ENCODE measurements around the gene DLX4.

The DLX4 gene

DNA sequence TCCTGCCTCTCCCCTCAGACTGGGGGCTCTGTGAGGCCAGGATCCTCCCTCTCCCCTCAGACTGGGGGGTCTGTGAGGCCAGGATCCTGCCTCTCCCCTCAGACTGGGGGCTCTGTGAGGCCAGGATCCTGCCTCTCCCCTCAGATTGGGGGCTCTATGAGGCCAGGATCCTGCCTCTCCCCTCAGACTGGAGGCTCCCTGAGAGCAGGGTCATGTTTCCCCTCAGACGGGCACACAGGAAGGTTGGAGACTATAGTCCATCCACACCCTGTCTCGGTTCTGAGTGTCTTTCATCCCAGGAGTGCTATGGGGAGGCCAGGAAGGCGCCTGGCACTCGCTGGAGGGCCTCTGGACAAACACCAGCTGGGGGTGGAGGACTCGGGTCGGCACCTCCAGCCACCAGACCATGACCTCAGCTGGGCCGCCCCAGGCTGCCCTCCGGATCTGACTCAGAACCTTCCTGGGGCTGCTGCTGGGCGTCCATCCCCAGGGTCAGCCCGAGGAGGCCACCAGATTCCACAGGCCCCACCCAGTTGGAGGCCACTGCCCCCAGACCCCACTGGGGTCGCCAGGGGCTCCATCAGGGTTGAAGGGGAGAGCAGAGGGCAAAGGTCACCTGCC, 21.9 kb upstream of the DLX4 start:
- DNase-seq (ENCODE audit: low spot score) = no peak

DNA sequence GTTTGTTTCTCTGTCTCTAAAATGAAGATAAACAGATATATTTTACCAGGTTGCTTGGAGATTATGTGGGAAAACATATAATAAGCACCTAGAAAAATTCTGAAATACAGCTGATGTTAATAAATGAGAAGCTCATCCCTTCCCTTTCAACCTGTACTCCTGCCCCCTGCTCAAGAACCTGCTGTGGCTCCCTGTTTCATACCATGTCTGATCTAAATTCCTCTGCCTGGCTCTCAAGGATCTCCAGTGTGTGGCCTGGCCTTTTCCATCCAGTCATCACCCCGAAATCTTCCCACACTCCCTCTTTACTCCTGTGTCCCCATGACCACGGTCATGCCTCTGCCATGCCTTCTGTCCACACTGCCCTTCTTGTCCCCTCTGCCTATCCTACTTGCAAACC, 19.4 kb upstream of the DLX4 start:
- no peak for DNase-seq (ENCODE audit: low spot score)

DNA sequence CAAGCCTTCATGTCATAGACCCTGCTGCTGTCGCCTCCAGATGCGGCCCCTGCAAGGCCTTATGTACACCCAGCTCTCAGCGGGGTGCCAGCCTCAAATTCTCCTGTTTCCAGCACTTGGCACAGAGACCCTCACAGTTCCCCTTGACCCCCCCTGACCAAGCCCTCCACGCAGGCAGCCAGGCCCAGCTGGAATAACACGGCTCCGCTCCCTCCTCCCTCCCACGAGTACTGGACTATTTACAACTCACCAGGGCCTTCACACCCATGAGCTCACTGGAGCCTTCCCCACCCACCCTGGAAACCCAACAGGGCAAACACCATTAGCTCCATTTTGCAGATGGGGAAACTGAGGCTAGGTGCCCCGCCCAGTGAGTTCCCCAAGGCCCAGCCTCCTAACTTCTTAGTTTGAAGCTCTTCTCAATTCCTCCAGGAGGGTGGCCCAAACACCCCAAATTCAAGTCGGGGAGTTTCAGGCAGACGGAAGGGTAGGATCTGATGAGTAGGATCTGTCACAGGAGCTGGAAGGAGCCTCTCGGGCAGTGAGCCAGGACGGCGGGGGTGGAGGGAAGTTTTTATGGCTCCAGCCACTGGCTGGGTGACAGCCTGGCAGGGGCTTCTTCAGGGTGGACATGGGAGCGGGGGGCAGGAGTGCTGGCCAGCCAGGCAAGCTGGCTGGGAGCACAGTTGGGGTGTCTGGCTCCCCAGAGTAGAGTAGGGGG, 17.5 kb upstream of the DLX4 start:
- DNase-seq (ENCODE audit: low spot score) = no peak

DNA sequence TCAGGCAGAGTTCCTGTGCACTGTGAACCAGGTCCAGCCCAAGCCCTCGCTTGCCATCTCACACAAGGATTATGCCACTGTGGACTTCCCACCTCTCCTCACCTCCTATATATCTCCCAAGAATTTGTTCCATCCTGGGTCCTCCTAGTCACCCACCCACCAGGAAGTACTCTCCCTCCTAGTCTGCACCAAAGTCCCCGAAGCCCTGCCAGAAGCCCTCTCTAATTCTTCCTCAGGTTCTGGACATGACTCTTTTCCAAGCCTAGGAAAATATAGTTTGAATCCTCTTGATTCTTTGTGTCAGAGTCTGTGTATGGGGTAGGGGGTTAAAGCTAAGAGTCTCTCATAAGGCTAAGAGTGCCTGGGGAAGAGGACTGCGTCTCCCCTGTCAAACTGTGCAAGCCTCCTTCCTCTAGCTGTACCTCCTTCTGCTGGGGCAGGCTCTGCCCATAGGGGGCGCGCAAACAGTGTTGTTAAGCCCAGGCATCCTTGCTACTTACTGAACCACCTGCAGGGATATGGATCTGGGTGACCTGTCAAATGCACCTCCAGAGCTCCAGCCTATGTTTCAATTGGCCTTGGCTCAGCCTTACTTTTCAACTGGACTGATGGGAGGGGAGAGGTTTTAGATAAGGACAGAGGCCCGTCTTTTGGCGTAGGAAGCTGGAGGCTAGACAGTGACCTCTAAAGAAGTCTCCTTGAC, 16.6 kb upstream of the DLX4 start:
- no peak for DNase-seq (ENCODE audit: low spot score)

DNA sequence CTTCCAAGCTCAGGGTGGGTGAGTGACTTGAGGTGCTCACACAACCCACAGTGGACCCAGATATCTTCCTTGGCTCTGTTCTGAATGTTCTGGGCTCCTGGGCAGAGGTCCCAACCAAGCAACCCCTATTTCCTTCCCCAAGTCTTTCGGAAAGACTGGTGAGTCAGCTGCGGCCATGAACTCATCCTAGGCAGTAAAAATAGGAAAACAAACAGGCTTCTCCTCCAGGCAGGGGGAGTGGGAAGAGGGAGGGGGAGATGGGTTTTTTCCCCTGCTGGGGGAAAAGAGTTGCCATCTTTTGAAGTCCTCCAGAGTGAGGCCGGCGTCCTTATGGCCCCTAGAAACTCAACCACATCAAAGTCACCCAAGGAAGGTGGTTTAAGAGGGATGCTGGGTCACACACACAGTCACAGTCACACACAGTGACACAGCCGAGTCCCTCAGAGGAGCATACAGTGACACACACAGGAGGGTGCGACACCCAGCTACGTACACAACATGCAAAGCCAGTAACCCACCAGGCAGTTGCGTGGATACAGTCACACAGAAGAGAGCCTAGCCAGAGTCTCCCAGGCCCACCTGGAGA, 16.0 kb upstream of the DLX4 start:
- DNase-seq (ENCODE audit: low spot score) = no peak

DNA sequence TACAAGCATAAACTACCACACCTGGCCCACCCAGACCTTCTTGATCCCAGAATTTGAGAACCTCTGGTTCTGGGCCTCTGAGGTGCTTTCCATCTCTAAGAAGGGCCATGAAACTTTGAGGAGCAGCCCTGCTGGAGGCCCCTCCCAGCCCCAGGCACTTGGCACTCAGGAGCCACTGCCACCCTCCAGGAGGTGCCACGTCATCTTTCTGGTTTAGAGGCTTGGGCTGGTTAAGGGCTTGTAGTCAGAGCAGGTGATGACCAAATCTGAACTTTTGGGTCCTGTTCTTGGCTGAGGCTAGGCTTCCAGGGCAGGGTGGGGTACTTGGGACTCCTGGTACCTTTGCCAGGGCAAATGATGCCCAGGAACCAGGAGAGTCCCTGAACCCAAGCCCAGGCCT, 13.8 kb upstream of the DLX4 start:
- no peak for DNase-seq (ENCODE audit: low spot score)

DNA sequence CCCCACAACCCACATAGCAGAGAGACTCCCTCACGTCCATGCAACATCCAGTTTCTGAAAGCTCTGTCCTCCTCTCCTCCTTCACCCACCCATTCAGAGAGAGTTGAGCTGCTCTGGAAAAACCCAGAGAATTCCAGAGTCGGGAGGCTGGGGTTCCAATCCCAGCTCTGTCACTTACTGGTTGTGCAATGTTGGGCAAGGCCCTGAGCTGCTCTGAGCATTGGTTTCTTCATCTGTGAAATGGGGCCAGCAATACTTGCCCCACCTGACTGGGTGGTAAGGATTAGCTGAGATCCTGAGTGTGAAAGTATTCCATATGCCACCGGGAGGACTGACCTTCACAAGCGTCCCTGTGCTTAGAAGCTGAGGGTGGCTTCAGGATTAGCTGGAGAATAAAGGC, 12.2 kb upstream of the DLX4 start:
- no peak for DNase-seq (ENCODE audit: low spot score)

DNA sequence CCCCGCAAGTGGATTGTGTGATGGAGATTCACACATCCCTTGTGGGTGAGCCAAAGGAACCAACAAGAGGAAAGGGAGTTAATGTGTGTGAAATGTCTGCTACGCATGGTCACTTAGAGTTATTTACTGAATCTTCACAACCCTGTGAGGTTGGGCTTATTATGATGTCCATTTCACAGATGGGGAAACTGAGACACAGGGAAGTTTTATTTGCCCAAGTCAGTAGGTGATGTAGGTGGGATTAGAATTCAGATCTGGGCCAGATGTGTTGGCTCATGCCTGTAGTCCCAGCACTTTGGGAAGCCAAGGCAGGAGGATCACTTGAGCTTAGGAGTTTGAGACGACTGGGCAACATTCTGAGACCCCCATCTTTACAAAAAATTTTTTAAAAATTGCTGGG, 11.6 kb upstream of the DLX4 start:
- DNase-seq (ENCODE audit: low spot score) = no peak

DNA sequence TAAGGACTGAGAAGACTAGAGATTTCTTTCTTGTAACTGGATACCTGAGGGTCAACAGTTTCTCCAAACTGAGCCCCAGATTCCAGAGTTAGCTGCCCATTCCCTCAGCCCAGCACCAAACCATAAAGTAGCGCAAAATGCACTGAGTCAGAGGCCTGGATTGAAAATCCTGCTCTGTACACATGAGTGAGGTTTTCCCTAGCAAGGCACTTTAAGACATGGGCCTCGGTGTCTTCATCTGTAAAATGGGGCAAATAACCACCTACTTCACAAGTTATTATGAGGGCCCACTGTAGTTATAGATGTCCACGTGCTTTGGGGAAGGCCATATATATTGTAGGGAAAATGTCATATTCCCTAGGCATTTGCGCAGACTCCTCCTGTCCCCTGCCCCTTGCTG, 10.3 kb upstream of the DLX4 start:
- no peak for DNase-seq (ENCODE audit: low spot score)

DNA sequence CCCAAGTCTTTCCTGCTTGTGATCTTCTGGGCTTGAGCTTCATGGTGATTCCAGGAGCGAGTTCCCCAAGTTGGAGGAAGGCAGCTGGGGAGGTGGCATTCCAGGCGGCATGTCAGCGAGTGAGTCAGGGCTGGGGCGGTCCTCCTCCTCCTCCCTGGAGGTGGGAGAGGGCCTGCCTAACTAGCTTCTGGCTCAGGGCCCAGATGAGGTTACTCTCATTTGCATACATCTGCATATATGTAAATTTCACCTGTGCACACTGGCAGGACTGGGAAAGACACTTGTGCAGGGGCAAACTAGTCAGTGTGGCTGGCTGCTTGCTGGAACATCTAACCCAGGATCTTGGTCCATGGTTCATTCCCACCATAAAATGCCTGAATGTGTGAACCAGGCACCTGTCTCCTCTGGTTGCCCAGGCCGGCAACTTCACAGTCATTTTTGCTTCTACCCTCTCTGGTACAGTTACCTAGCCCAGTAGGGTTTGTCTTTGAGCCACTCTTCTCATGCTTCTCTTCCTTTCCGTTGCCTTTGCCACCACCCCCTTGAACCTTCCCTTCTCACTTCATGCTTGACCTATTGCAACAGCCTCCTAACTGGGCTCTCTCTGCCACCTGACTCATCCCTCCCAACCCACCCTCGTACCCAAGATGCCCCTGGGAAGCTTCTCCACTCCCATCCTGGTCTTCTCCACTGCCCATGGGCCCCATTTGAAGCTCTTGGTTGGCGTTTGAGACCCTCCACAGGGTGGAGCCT, 9.6 kb upstream of the DLX4 start:
- DNase-seq (ENCODE audit: low spot score) = no peak

DNA sequence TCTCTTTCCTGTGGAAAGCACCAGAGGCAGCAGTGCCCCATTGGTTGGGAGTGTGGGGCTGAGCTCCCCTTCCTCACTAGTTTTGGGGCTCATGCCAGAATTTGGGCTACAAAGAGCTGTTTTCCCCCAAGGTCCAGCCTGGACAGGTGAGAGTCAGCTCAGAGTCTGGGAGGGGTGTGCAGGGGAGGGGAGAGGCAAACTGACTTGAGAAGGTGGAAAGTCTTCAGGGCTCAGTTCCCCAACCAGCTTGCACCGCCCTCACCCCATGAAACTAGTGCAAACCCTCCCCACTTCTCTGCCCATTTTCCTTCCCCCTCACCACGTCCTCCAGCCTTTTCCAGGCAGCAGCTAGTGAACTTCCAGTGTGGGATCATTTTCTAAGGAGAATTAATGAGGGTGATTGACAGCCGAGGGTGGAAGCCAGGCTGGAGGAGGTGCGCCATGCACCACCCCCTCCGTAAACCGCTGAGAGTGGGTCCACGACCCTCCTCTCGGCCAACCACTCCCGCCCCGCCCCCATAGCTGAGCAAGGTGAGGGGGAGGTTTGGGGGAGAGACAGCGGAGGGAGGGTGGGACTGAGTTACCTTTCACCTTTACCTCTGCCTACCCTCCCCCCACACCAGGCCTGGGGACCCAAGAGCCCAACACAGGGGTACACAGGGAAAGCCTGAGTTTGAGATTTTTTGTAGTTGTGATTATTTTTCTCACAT, 6.2 kb upstream of the DLX4 start:
- DNase-seq (ENCODE audit: low spot score) = no peak

DNA sequence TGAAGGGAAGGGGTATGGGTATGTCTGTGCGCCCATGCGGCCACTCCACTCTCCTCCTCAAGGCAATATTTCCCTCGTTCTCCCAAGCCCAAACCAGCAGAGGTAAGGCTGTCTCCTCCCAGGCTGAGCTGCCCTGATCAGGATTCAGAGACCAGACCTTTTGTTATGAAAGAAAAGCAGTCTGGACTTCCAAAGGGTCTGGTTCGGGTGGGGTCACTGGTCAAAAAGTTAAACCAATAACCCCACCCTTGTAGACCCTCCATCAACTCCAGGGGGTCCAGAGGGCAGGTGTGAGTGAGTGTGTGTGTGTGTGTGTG, 5.7 kb upstream of the DLX4 start:
- no peak for DNase-seq (ENCODE audit: low spot score)

DNA sequence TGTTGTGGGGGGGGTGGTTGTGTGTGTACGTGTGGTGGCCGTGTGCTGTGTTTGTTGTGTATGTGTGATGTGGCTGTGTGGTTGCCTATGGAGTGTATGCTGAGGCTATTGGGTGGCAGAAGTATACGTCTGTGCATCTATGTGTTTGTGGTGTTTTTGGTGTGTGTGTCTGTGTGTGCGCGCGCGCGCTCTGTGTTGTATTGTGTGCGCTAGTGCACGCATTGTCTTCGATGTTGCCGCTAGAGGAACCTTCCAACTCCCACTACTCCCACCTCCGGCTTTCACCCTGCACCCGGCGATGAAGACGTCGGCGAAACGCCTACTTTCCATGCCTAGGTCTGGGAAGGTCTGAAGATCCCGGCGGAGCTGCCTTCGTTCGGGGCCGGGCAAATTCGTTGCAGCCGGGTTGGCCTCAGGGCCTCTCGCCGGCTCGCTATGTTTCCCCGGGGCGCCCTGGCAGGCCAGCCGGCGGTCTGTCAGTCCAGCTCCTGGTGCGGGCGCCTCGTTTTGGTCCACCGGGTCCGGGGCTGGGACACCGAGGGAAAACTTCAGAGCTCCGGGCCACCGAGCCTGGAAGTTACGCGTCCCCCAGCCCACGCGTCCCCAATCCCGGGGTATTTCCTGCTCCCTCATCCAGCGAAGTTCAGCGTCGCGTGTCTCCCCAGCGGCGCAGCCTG, 5.2 kb upstream of the DLX4 start:
- no peak for DNase-seq (ENCODE audit: low spot score)

DNA sequence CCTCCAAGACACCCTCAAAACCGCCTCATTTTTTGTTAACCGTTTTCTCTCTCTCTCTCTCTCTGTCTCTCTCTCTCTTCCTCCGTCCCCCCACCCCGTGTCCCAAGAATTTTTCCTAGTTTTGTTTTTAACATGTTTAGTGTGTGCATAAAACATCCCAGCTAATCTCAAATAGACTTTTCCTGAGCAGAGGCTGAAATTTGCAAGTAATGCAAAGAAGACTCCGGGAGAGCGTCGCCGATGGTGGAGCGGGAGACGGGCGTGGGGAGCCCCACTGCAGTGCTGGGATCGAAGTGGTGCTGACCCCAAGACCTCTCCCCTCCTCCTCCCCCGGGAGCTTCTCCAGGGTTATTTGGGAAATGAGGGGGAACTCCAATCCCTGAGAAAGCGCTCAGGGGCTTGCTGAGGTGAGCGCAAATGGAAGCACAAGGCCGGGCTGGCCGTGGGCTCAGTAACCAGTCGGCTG, 4.7 kb upstream of the DLX4 start:
- DNase-seq (ENCODE audit: low spot score) = no peak

DNA sequence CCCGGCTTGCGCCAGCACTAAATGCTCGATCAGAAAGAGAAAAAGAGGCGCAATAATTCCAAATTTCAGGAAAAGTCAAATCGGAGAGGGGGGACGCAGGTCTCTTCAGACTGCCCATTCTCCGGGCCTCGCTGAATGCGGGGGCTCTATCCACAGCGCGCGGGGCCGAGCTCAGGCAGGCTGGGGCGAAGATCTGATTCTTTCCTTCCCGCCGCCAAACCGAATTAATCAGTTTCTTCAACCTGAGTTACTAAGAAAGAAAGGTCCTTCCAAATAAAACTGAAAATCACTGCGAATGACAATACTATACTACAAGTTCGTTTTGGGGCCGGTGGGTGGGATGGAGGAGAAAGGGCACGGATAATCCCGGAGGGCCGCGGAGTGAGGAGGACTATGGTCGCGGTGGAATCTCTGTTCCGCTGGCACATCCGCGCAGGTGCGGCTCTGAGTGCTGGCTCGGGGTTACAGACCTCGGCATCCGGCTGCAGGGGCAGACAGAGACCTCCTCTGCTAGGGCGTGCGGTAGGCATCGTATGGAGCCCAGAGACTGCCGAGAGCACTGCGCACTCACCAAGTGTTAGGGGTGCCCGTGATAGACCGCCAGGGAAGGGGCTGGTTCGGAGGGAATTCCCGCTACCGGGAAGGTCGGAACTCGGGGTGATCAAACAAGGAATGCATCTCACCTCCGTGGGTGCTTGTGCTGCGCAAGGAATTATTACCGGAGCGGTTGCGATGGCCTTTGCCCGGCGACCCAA, 4.0 kb upstream of the DLX4 start:
- no peak for DNase-seq (ENCODE audit: low spot score)

DNA sequence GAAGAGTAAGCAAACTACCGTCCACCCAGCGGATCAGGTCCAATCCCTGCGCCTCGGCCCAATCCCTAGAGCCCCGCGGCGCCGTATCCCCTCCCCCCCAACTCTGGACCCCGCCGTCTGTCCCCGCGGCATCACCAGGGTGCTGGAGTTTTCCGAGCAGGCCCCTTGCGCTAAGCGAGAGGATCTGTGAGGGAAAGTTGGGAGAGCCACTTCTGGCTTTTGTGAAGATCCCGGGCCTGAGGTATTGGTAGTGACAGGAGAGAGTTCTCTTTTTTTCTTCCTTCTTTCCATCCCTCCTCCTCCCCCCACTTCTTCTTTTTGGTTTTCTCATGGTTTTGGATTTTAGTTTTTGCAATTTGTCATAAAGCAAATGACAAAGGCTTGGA, 3.5 kb upstream of the DLX4 start:
- DNase-seq (ENCODE audit: low spot score) = no peak

DNA sequence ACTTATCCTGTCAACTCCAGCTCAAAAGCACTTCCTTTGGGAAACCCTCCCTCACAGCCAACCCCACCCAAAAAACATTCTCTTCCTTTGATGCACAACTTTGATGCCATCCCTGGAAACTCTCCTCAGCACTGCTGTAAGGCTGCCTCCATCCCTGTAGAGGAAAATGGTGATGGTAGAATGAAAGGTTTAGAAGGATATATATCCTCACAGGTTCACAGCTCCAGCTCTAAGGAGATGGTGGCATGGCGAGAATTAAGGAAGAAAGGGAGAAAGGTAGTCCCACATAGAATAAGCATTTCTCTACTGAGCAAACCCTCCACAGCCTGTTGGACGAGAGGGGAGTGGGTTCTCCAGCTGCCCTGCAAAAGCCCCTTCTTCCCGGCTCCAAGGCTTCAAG, 2.2 kb upstream of the DLX4 start:
- no peak for DNase-seq (ENCODE audit: low spot score)

DNA sequence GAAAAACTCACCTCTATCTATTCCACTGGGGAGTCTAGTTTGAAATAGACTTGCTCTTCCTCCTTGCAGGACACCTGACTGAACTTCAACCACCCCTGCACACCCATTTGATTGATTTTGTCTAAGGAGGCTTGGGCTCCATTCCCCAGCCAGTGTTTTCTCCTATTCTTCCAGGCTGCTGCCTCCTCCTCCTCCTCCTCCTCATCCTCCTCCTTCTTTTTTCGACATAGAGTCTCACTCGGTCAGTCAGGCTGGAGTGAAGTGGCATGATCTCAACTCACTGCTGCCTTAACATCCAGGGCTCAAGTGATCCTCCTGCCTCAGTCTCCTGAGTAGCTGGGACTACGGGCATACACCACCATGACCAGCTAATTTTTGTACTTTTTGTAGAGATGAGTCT, 1.8 kb upstream of the DLX4 start:
- no peak for DNase-seq (ENCODE audit: low spot score)

DNA sequence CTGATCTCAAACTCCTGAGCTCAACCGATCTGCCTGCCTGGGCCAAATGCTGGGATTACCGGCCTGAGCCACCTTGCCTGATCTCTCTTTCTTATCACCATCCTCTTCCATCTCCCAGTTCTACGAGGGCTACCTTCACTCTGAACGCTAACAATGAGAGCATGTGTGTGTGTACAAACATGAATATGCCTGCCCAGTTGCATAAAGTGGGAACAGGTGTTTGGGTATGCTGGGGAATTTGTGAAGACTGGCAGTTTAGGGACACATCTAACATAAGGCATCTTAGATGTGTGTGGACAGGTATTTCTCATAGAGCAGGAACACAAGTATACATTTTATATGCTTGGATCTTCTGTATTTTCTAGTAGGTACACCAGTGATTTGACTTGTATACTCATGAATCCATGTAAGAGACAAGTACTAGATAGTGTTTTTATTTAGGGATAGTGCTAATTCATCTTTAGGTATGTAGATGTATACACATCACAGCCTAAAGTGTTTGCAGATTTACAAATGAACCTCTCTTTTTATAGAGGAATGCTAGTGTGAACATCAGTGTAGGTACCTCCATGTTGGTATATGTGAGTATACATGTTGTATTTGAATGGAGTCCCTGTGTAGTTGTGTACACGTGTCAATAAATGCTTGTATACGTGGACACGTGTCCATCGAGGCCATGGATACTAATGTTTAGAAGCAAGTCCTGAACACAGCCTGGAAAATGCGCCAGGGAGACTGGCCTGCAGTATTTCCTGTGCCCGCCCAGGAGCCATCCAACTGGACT, 1.2 kb upstream of the DLX4 start:
- no peak for DNase-seq (ENCODE audit: low spot score)
